ENCODE results near the gene H6PD. TPM values are rescaled to one million over a fixed set of nuclear protein-coding genes. Genes with fewer than 3 reads are reported as not detected.
A peak's percentile ranks its signal among the peaks of the same experiment; 100 is the strongest.

The H6PD gene
- total and polyA plus RNA-seq, 2 donors from 2014 or later: 5.7 to 64.3 TPM

DNA sequence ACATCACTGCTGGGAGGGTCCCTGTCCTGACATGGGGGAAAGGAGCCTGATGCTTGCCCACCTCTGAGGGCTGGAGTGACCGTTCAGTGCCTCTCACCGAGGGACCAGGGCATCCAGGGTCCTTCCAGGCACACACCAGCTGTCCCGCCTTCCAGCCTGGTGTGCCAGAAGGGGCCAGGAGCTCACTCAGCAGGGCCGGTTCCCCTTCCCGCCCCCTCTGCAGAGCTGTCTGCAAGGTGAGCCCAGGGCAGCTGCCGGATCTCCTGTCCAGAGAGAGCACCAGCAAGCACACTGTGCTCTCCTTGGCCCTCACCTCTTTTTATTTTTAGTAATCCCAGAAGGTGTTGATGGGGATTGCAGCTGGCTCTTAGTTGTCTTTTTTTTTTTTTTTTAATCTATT, 16.9 kb downstream of the H6PD start:
- FAIRE-seq: no peak
- no peak overlapping the region for H3K9ac ChIP-seq (ENCODE audit: low read length in 3 of 3)
- DNase-seq: peak in 1 of 5 donors; percentile 57
- no peaks in the 10 kb centered on the region for H3K27me3 ChIP-seq (ENCODE audit: control insufficient read depth, insufficient read depth, low read length)
- TF ChIP-seq, protein P1, sequence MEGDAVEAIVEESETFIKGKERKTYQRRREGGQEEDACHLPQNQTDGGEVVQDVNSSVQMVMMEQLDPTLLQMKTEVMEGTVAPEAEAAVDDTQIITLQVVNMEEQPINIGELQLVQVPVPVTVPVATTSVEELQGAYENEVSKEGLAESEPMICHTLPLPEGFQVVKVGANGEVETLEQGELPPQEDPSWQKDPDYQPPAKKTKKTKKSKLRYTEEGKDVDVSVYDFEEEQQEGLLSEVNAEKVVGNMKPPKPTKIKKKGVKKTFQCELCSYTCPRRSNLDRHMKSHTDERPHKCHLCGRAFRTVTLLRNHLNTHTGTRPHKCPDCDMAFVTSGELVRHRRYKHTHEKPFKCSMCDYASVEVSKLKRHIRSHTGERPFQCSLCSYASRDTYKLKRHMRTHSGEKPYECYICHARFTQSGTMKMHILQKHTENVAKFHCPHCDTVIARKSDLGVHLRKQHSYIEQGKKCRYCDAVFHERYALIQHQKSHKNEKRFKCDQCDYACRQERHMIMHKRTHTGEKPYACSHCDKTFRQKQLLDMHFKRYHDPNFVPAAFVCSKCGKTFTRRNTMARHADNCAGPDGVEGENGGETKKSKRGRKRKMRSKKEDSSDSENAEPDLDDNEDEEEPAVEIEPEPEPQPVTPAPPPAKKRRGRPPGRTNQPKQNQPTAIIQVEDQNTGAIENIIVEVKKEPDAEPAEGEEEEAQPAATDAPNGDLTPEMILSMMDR (IDR thresholded peaks at IDR 0.05; ENCODE audit: borderline replicate concordance, extremely low read depth, insufficient read depth): no peak
- intact Hi-C loops (cut with DNase I): no loop called here
- H3K4me1 ChIP-seq (ENCODE audit: control insufficient read depth in 2 of 3, insufficient read depth in 2 of 3, low read depth in 1 of 3, low read length in 3 of 3): peaks cover 0 to 25% (median 21%) of the 10 kb centered on the region in 3 donors
- peaks cover 0 to 13% (median 2%) of the 10 kb centered on the region in 3 donors for H3K36me3 ChIP-seq (ENCODE audit: control insufficient read depth in 2 of 3, insufficient read depth in 3 of 3, low read length in 3 of 3)
- no peaks in the 10 kb centered on the region for H3K9me3 ChIP-seq (ENCODE audit: control insufficient read depth in 2 of 3, insufficient read depth in 1 of 3, low read length in 3 of 3)
- no peak overlapping the region for H3K4me3 ChIP-seq (ENCODE audit: low read length in 3 of 3)
- no peak overlapping the region for H3K27ac ChIP-seq (ENCODE audit: low read depth in 2 of 2, low read length in 2 of 2)

DNA sequence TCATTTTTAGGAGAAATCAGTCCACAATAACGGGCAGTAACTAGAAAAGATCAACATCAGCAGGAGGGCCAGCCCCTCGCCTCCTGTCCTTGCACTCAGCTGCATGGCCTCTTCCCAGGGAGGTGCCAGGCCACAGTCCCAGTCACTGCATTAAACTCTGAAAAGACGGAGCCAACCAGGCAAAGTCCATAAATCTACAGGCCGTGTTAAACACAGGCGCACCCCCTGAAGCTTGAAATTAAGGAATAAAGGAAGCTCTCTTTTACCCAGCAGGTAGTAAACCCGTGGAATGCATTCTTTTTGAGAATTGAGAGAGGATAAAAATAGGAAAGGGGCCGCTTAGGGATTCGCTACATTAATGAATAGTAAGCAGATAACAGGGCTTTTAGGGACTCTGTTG, 18.4 kb downstream of the H6PD start:
- intact Hi-C loops (cut with DNase I): no loop called here
- peaks cover 0 to 25% (median 21%) of the 10 kb centered on the region in 3 donors for H3K4me1 ChIP-seq (ENCODE audit: control insufficient read depth in 2 of 3, insufficient read depth in 2 of 3, low read depth in 1 of 3, low read length in 3 of 3)
- no peaks in the 10 kb centered on the region for H3K27me3 ChIP-seq (ENCODE audit: control insufficient read depth, insufficient read depth, low read length)
- DNase-seq (peak in 3 of 5 donors; percentile 64 to 79 (median 76)), FAIRE-seq (no peak)
- no peaks in the 10 kb centered on the region for H3K9me3 ChIP-seq (ENCODE audit: control insufficient read depth in 2 of 3, insufficient read depth in 1 of 3, low read length in 3 of 3)
- TF ChIP-seq, protein P1 (IDR thresholded peaks at IDR 0.05; ENCODE audit: borderline replicate concordance, extremely low read depth, insufficient read depth): no peak
- H3K27ac ChIP-seq (ENCODE audit: low read depth in 2 of 2, low read length in 2 of 2): no peak overlapping the region
- no peak overlapping the region for H3K9ac ChIP-seq (ENCODE audit: low read length in 3 of 3)
- no peak overlapping the region for H3K4me3 ChIP-seq (ENCODE audit: low read length in 3 of 3)
- peaks cover 0 to 4% (median 0%) of the 10 kb centered on the region in 3 donors for H3K36me3 ChIP-seq (ENCODE audit: control insufficient read depth in 2 of 3, insufficient read depth in 3 of 3, low read length in 3 of 3)

DNA sequence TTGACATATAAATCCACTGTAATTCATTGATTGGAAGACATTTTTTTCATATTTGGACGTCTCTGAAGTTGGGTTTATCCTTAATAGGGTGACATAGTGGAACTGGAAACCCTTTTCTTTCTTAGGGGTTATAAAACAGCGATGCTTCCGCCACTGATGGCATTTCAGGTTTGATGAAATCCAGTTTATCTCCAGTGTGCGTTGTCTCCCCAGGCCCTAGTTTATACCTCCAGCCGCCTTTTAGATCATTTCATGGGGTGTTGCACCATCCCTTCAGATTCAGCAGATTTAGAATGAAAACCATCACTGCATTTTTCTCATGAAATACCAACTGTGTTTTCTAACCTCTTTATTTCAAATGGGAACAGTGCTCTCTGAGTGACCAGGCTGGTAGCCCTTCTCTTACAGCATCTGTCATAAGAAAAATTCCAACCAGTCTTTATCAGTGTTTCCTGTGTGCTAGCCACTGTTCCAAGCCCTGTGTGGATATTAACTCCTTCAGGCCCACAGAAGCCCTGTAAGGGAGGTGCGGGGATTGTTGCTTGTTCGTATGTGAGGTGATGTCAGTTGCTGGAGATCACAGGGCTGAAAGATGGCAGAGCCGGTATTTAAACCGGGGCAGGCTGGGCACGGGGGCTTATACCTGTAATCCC, 19.0 kb downstream of the H6PD start:
- Histone ChIP-seq H3K9me3 (ENCODE audit: control insufficient read depth in 2 of 3, insufficient read depth in 1 of 3, low read length in 3 of 3) (no peaks in the 10 kb centered on the region), H3K9ac (ENCODE audit: low read length in 3 of 3) (no peak overlapping the region), H3K27me3 (ENCODE audit: control insufficient read depth, insufficient read depth, low read length) (no peaks in the 10 kb centered on the region), H3K27ac (ENCODE audit: low read depth in 2 of 2, low read length in 2 of 2) (no peak overlapping the region), H3K4me1 (ENCODE audit: control insufficient read depth in 2 of 3, insufficient read depth in 2 of 3, low read depth in 1 of 3, low read length in 3 of 3) (peaks cover 0 to 25% (median 21%) of the 10 kb centered on the region in 3 donors), H3K4me3 (ENCODE audit: low read length in 3 of 3) (no peak overlapping the region), H3K36me3 (ENCODE audit: control insufficient read depth in 2 of 3, insufficient read depth in 3 of 3, low read length in 3 of 3) (peaks cover 0 to 4% (median 0%) of the 10 kb centered on the region in 3 donors)
- intact Hi-C loops (cut with DNase I): no loop called here
- DNase-seq: no peak
- TF ChIP-seq, protein P1 (IDR thresholded peaks at IDR 0.05; ENCODE audit: borderline replicate concordance, extremely low read depth, insufficient read depth): no peak
- no peak for FAIRE-seq
